Measurements from ENCODE around the gene CCDC175.
A peak's percentile ranks its signal among the peaks of the same experiment; 100 is the strongest.

Gene CCDC175

DNA sequence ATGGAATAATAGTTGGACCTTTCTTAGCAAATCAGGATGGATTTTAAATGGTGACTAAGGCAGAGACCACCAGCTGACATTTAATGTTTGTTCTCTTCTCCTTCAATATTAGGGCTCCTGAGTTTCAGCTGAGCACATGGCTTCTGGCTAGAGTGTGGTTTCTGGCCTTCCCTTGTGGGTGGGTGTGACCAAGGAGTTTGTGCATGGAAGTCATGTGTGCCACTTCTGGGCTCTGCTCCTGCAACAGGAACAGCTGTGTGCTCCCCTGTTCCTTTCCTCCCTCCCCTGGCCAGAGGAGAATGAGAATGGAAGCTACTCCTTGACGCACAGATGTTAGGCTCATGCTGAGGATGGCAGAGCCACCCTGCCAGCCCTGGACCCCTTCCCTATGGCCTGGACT lies 44.2 kb downstream of the CCDC175 start:
- in situ Hi-C loops (cut with HindIII; ENCODE audit: low sequenced_read_pairs) = no loop called here
- H3K4me3 ChIP-seq (ENCODE audit: low read depth, low read length) = no peak overlapping the region
- TF ChIP-seq, protein P1, sequence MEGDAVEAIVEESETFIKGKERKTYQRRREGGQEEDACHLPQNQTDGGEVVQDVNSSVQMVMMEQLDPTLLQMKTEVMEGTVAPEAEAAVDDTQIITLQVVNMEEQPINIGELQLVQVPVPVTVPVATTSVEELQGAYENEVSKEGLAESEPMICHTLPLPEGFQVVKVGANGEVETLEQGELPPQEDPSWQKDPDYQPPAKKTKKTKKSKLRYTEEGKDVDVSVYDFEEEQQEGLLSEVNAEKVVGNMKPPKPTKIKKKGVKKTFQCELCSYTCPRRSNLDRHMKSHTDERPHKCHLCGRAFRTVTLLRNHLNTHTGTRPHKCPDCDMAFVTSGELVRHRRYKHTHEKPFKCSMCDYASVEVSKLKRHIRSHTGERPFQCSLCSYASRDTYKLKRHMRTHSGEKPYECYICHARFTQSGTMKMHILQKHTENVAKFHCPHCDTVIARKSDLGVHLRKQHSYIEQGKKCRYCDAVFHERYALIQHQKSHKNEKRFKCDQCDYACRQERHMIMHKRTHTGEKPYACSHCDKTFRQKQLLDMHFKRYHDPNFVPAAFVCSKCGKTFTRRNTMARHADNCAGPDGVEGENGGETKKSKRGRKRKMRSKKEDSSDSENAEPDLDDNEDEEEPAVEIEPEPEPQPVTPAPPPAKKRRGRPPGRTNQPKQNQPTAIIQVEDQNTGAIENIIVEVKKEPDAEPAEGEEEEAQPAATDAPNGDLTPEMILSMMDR (IDR thresholded peaks at IDR 0.05; ENCODE audit: low read depth, low read length, missing control alignments) = no peak
- no peak for DNase-seq (ENCODE audit: low read depth)

DNA sequence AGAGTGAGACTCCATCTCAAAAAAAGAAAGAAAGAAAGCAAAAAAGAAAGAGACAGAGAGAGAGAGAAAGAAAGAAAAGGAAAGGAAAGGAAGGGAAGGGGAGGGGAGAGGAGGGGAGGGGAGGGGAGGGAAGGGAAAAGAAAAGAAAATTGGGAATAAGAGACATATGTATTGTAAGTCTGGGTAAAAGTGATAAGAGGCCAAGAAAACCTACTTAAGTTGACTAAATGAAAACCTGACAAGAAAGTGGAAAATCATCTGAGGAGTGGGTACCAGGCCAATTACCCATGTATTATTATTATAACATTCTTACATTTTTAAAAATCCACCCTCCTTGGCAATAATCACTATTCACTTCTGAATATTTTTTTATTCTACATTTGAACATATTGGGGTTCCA lies 46.3 kb downstream of the CCDC175 start:
- no peak overlapping the region for H3K4me3 ChIP-seq (ENCODE audit: low read depth, low read length)
- in situ Hi-C loops (cut with HindIII; ENCODE audit: low sequenced_read_pairs) = no loop called here
- no peak for DNase-seq (ENCODE audit: low read depth)
- TF ChIP-seq, protein P1 (IDR thresholded peaks at IDR 0.05; ENCODE audit: low read depth, low read length, missing control alignments) = no peak

DNA sequence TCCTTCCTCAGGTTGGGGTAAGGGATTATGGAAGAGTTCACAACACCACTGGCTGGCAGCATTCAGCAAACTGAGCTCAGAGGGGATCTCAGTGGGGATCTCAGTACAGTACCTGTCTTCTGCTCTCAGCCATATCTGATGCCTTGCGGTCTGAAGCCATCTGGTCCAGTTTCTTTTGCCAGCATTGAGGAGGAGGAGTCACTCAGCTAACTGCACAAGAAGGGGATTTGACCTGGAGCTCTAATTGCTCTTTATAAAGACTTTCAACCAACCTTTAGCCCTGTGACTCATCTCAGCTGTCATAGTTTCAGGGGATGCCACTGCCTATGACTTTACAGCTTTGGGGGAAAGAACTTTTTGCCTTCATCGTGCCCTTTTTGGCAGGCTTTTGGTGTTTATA lies 47.4 kb downstream of the CCDC175 start:
- DNase-seq (ENCODE audit: low read depth) = no peak
- in situ Hi-C loops (cut with HindIII; ENCODE audit: low sequenced_read_pairs) = no loop called here
- TF ChIP-seq, protein P1 (IDR thresholded peaks at IDR 0.05; ENCODE audit: low read depth, low read length, missing control alignments) = no peak
- H3K4me3 ChIP-seq (ENCODE audit: low read depth, low read length) = no peak overlapping the region

DNA sequence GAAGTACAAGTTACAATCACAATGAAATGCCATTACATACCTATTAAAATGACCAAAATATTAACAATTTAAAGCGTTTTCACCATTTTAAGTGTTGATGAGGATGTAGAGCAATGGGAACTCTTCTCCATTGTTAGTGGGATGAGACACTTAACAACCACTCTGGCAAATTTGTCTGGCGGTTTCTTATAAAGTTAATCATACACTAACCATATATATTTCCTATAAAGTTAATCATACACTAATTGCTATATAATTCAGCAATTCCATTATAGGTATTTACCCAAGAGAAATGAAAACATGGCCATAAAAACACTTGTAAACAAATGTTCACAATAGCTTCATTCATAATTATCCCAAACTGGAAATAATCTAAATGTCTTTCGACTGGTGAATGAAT lies 56.4 kb downstream of the CCDC175 start:
- in situ Hi-C loops (cut with HindIII; ENCODE audit: low sequenced_read_pairs) = no loop called here
- TF ChIP-seq, protein P1 (IDR thresholded peaks at IDR 0.05; ENCODE audit: low read depth, low read length, missing control alignments) = no peak
- DNase-seq (ENCODE audit: low read depth) = no peak
- no peak overlapping the region for H3K4me3 ChIP-seq (ENCODE audit: low read depth, low read length)

DNA sequence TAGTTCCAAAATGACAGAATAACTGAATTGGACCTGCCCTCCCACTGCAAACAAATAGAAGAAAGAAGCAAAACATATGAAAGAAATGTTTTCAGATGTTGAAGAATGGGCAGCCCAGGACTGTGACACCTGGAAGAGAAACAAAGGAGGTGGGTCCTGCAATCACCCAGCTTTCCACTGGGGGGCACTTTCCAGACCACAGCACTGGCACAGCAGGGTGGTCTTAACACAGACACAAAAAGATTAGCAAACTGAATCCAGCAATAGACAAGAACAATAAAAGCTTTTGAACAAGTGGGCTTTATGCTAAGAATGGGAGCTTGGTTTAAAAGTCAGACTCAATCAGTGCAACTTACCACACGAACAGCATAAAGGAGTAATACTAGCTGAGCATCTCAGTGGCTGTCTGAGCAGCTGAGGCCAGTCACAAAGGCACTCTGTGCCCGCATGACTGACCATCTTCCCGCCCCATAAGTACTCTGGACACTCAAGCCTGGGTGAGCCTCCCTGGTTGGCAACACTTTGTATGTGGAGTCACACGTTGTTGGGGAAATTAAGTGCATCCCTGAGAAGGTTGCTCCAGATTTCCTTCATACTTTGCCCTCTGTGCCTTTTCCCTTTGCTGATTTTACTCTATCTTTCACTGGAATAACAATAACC lies 64.6 kb downstream of the CCDC175 start:
- in situ Hi-C loops (cut with HindIII; ENCODE audit: low sequenced_read_pairs) = no loop called here
- peak; percentile 6 for DNase-seq (ENCODE audit: low read depth)
- no peak overlapping the region for H3K4me3 ChIP-seq (ENCODE audit: low read depth, low read length)
- TF ChIP-seq, protein P1 (IDR thresholded peaks at IDR 0.05; ENCODE audit: low read depth, low read length, missing control alignments) = peak; percentile 75

DNA sequence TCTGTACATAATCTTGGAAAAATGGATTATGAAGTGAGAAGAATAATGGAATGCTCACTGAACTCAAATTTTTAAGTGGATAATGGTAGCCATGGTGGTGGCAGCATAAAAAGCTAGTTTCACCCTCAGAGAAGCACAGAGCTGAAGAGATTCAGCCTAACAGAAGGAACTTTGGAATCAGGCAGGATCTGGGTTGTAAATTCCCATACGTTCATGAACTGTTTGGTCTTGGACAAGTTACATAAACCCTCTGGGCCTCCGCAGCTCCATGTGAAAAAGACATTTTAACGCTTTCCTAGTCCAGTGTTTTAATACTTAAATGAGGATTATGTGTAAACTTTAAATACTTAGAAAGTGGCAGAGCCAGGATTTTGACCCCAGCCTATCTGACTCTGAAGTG lies 65.6 kb downstream of the CCDC175 start:
- no peak overlapping the region for H3K4me3 ChIP-seq (ENCODE audit: low read depth, low read length)
- in situ Hi-C loops (cut with HindIII; ENCODE audit: low sequenced_read_pairs) = no loop called here
- TF ChIP-seq, protein P1 (IDR thresholded peaks at IDR 0.05; ENCODE audit: low read depth, low read length, missing control alignments) = no peak
- no peak for DNase-seq (ENCODE audit: low read depth)

All from astrocyte of the cerebellum (primary cell).